Common myeloid progenitor, CD34-positive (primary cell): ENCODE results near the gene NUP153.
"Not testable (repeated sequence)": the region's sequence is repeated elsewhere in the genome, so short reads cannot be mapped to it uniquely, and the experiment has no call there.

Experiments used
- CTCF ChIA-PET: fragments of 350-600 bp; sonication (Branson Sonifier 250); formaldehyde crosslinking; loops from one replicate; lab custom pipeline; 2021; ENCODE audit warnings: antibody characterized with exemption; lab: Charles Lee
- POLR2A ChIA-PET: fragments of 350-600 bp; sonication (Branson Sonifier 250); formaldehyde crosslinking; loops from one replicate; lab custom pipeline; 2021; ENCODE audit warnings: antibody characterized with exemption; lab: Charles Lee
- DNase-seq, 3 donors: peaks; one replicate each; pipeline versions ENCODE4 v3.0.0 to v3.0.0-alpha.2; 2013
- H3K27ac ChIP-seq, 2 experiments: 1 replicate in 1 of 2; 2 replicates in 1 of 2; pipeline ENCODE4 v1.7.0; 2013; ENCODE audit warnings: inconsistent platforms in 2 of 2, low read length in 2 of 2, mild to moderate bottlenecking in 2 of 2, low read depth in 1 of 2, moderate library complexity in 1 of 2; ENCODE audit not compliant: severe bottlenecking in 2 of 2, insufficient read depth in 1 of 2, poor library complexity in 1 of 2
- H3K27me3 ChIP-seq, 5 experiments: replicated peaks in 2 of 5; 1 replicate in 3 of 5; 2 replicates in 2 of 5; pipeline versions ENCODE4 v1.6.1 to v1.7.0; 2013; ENCODE audit warnings: low read length in 4 of 5, mild to moderate bottlenecking in 2 of 5, moderate library complexity in 2 of 5, inconsistent platforms in 1 of 5; ENCODE audit not compliant: insufficient read depth in 5 of 5, control insufficient read depth in 4 of 5
- H3K36me3 ChIP-seq, 4 experiments: 1 replicate in 2 of 4; 2 replicates in 2 of 4; pipeline versions ENCODE4 v1.6.1 to v1.7.0; 2013; ENCODE audit warnings: low read length in 3 of 4, control low read depth in 1 of 4, mild to moderate bottlenecking in 1 of 4; ENCODE audit not compliant: control insufficient read depth in 4 of 4, insufficient read depth in 4 of 4
- H3K4me1 ChIP-seq, 4 experiments: 1 replicate in 3 of 4; 2 replicates in 1 of 4; pipeline versions ENCODE4 v1.6.1 to v1.7.1; 2013; ENCODE audit warnings: low read length in 3 of 4, mild to moderate bottlenecking in 3 of 4, control low read depth in 1 of 4, inconsistent platforms in 1 of 4, moderate library complexity in 1 of 4; ENCODE audit not compliant: control insufficient read depth in 4 of 4, insufficient read depth in 4 of 4; ENCODE audit errors: control extremely low read depth in 1 of 4
- H3K4me3 ChIP-seq, 7 experiments: 1 replicate in 4 of 7; 2 replicates in 3 of 7; pipeline versions ENCODE4 v1.5.1 to v1.7.0; 2013; ENCODE audit warnings: mild to moderate bottlenecking in 7 of 7, low read length in 6 of 7, moderate library complexity in 6 of 7, inconsistent platforms in 2 of 7, low read depth in 2 of 7, control low read depth in 1 of 7; ENCODE audit not compliant: insufficient read depth in 4 of 7, control insufficient read depth in 1 of 7; ENCODE audit errors: extremely low read depth in 1 of 7
- H3K9me3 ChIP-seq, 5 experiments: 1 replicate in 4 of 5; 2 replicates in 1 of 5; pipeline versions ENCODE4 v1.6.1 to v1.7.1; 2013; ENCODE audit warnings: low read length in 4 of 5, mild to moderate bottlenecking in 2 of 5, inconsistent platforms in 1 of 5, low read depth in 1 of 5, moderate library complexity in 1 of 5; ENCODE audit not compliant: control insufficient read depth in 4 of 5, insufficient read depth in 2 of 5; ENCODE audit errors: control extremely low read depth in 1 of 5
- WGBS: methylation state at CpG from one replicate; pipeline ENCODE4 v1.1.5; 2013; ENCODE audit not compliant: insufficient coverage; 5-methylcytosine and 5-hydroxymethylcytosine counted together

Gene NUP153

DNA sequence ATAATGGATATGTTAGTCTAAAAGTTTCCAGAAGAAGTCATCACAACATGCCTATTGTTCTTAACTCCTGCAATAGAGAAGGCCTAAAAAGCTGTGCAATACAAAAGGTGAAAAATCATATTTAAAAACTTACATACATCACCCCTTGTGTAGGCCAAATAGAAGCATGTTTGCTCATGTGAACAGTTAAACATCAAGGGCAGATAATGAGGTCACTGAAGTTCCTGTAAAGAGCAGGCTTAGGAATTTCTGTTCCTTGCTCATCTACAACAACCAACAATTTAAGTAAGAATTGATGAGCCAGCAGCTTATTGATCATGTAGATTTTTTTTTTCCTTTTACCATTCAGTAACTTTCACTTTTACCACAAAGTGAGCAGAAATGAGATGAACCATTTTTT lies 7.5 kb upstream of the NUP153 start:
- Histone ChIP-seq H3K4me3 (no peak overlapping the region), H3K36me3 (no peaks in the 10 kb centered on the region), H3K9me3 (no peaks in the 10 kb centered on the region), H3K4me1 (peaks cover 0 to 14% (median 6%) of the 10 kb centered on the region in 4 experiments), H3K27me3 (no peaks in the 10 kb centered on the region), H3K27ac (no peak overlapping the region)
- POLR2A ChIA-PET: no interaction called here
- no peak for DNase-seq
- CTCF ChIA-PET: interaction anchor here (0.6 to 1.4 kb wide), 2 partner anchors 10 to 429 kb away, joined by 4 to 7 read pairs; no protein-coding TSS in a partner anchor

DNA sequence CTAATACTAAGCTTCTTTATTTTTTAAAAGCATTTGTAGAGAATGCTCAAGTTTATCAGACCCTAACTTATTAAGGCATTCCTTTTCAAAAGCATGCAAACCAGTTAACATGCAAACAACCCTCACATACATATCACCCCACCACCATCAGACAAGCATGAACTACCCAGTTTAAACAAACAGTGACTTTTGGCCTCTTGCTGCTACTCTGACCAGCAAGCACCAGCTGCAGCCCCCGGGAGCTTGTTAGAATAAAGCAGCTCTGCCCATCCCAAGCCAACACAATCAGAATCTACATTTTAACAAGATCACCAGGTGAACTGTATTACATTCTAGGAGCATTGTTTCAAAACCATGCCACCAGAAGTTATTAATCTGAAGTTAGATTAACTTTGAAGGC lies 5.9 kb upstream of the NUP153 start:
- Histone ChIP-seq H3K36me3 (no peaks in the 10 kb centered on the region), H3K4me3 (no peak overlapping the region), H3K27me3 (no peaks in the 10 kb centered on the region), H3K4me1 (peaks cover 0 to 14% (median 6%) of the 10 kb centered on the region in 4 experiments), H3K9me3 (no peaks in the 10 kb centered on the region), H3K27ac (no peak overlapping the region)
- WGBS: no CpG with 5 or more reads among the region's 1 CpG
- POLR2A ChIA-PET: no interaction called here
- CTCF ChIA-PET: no interaction called here
- DNase-seq: no peak

DNA sequence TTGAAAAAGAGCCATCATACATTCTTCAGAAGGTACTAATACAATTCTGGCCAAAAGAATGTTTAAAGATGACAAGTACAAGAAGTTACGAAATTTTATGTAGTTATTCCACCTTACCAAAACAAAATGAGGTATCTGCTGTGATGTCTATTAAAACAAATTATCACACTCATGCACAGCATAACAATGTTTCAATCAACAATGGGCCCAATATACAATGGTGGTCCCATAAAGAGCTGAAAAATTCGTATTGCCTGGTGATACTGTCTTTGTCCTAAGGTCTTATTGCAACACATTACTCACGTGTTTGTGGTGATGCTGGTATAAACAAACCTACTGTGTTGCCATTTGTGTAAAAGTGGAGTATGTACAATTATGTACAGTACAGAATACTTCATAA lies 3.6 kb upstream of the NUP153 start:
- DNase-seq: no peak
- H3K9me3 ChIP-seq: no peaks in the 10 kb centered on the region
- H3K4me1 ChIP-seq: peaks cover 2 to 20% (median 9%) of the 10 kb centered on the region in 4 experiments
- H3K36me3 ChIP-seq: no peaks in the 10 kb centered on the region
- ChIA-PET POLR2A (no interaction called here), CTCF (no interaction called here)
- WGBS: no CpG with 5 or more reads among the region's 3 CpGs
- no peaks in the 10 kb centered on the region for H3K27me3 ChIP-seq
- no peak overlapping the region for H3K4me3 ChIP-seq
- no peak overlapping the region for H3K27ac ChIP-seq

DNA sequence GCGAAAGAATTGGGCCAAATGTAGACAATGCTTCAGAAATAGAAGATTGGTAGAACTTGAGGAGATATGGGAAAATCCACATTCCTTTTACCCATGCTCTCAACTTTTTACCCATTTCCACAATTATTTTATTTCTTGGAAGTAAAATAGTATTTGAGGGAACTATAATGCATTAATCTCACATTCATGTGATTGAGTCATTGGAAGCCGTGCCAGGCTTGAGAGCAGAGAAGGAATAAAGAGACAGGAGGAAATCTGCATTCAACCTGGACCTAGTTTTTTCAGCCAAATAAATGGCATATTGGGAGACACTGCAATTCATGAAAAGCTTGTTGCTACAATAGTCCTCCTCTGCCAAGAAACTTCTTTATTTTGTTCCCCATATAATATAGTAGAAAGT lies 2.8 kb upstream of the NUP153 start:
- POLR2A ChIA-PET: no interaction called here
- H3K36me3 ChIP-seq: no peaks in the 10 kb centered on the region
- no peaks in the 10 kb centered on the region for H3K27me3 ChIP-seq
- no peak overlapping the region for H3K4me3 ChIP-seq
- H3K9me3 ChIP-seq: no peaks in the 10 kb centered on the region
- no peak overlapping the region for H3K27ac ChIP-seq
- peaks cover 6 to 20% (median 12%) of the 10 kb centered on the region in 4 experiments for H3K4me1 ChIP-seq
- WGBS: 100% methylated on average over 1 of the region's 2 CpGs
- CTCF ChIA-PET: no interaction called here
- no peak for DNase-seq

DNA sequence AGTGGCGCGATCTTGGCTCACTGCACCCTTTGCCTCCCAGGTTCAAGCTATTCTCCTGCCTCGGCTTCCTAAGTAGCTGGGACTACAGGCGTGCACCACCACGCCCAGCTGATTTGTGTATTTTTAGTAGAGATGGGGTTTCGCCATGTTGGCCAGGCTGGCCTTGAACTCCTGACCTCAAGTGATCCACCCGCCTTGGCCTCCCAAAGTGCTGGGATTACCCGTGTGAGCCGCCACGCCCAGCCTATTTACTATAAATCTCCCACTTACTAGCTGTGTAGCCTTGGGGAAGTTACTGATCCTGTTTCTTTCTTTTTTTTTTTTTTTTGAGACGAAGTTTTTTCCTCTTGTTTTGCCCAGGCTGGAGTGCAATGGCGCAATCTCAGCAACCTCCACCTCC lies 1.3 kb upstream of the NUP153 start:
- DNase-seq: not testable (repeated sequence)

DNA sequence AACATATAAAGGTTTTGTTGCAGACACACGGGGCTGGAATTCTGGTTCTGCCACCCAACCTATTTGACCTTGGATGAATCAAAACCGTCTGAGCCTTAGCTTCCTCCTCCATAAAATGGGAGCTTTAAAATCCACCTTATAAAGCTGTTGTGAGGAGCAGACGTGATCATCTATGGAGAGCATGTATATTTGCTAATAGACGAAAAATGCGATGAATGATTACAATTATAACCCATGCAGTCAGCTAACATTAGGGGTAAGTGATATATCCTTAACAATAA lies 586 bp upstream of the NUP153 start:
- POLR2A ChIA-PET: interaction anchor here (0.7 kb wide), 1 partner anchor 55 kb away, joined by 3 read pairs; no protein-coding TSS in a partner anchor
- H3K9me3 ChIP-seq: no peaks in the 10 kb centered on the region
- H3K27ac ChIP-seq: peak overlapping the region in 1 of 2 experiments; percentile 99
- H3K4me1 ChIP-seq: peaks cover 22 to 39% (median 33%) of the 10 kb centered on the region in 4 experiments
- H3K27me3 ChIP-seq: no peaks in the 10 kb centered on the region
- WGBS: 29% methylated on average over 2 of the region's 5 CpGs
- CTCF ChIA-PET: interaction anchor here (0.7 to 1.7 kb wide), 5 partner anchors 11 to 96 kb away, joined by 3 to 5 read pairs (median 4); no protein-coding TSS in a partner anchor
- no peaks in the 10 kb centered on the region for H3K36me3 ChIP-seq
- no peak for DNase-seq
- H3K4me3 ChIP-seq: peak overlapping the region in 6 of 7 experiments; percentile 78 to 92 (median 89)

More for the DNA sequence above, 1.3 kb upstream of the NUP153 start:
- POLR2A ChIA-PET, H3K27me3 ChIP-seq, H3K4me3 ChIP-seq, H3K36me3 ChIP-seq, H3K27ac ChIP-seq, H3K9me3 ChIP-seq: not testable (repeated sequence)
- CTCF ChIA-PET: interaction anchor here (0.8 to 1.7 kb wide), 2 partner anchors 23 to 29 kb away, joined by 3 to 5 read pairs; no protein-coding TSS in a partner anchor
- WGBS: 93% methylated on average over 5 of the region's 12 CpGs
- H3K4me1 ChIP-seq: peaks cover 17 to 32% (median 26%) of the 10 kb centered on the region in 4 experiments

DNA sequence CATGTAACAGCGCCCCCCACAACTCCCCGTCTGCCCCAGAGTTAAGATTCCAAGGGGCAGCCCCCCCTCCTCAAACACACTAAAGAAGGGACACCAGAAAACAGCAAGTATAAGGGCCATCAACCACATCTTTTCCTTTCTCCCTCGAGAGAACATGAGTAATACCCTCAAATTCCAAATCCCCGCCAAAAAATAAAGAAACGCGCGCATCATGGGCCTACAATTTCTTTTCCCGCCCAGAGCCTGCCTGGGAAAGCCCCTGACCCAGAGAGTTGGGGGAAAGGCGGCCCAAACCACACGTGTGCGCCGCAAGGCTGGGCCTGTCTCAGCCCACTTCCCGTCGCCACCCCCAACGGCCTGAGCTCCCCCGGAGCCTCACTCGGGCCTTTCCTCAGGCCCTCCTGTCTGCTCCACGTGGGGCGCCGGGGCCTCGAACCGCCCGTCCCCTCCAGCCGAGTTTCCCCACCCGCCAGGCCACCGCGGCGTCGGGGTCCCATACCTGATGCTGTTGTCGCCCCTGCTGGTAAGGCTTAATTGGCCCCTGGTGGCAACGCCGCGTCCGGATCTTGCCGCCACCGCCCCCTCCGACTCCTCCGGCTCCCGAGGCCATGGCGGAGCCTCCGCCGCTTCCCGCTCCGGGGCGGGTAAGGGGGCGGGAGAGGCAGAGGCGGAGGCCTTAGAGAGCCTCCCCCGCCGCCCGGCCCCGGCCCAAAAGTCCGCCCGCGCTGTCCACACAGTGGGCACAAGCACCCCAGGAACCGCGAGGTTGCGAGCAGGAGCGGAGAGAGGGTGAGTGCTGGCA lies 746 bp downstream of the NUP153 start:
- peaks cover 22 to 49% (median 44%) of the 10 kb centered on the region in 4 experiments for H3K4me1 ChIP-seq
- WGBS: under 1% methylated on average over 55 of the region's 58 CpGs
- H3K4me3 ChIP-seq: peak overlapping the region; percentile 77 to 92 (median 88)
- no peaks in the 10 kb centered on the region for H3K9me3 ChIP-seq
- DNase-seq: peak; percentile 89 to 98 (median 98)
- POLR2A ChIA-PET: interaction anchor here (0.5 to 0.9 kb wide), 4 partner anchors 27 to 947 kb away, joined by 3 to 5 read pairs (median 3); no protein-coding TSS in a partner anchor
- CTCF ChIA-PET: interaction anchor here (0.6 to 1.3 kb wide), 3 partner anchors 66 to 98 kb away, joined by 3 read pairs; no protein-coding TSS in a partner anchor
- H3K36me3 ChIP-seq: no peaks in the 10 kb centered on the region
- peak overlapping the region; percentile 96 to 99 for H3K27ac ChIP-seq
- H3K27me3 ChIP-seq: no peaks in the 10 kb centered on the region
